22Rv1 (cell line): ENCODE measurements around the gene ACLY.
A peak's percentile ranks its signal among the peaks of the same experiment; 100 is the strongest.
"Not testable (repeated sequence)": the region's sequence is repeated elsewhere in the genome, so short reads cannot be mapped to it uniquely, and the experiment has no call there.

Source experiments
- H3K27ac ChIP-seq: fragments of 450-650 bp; 2 replicates; pipeline ENCODE4 v1.5.1; 2017
- ZFX ChIP-seq: fragments of 450-650 bp; IDR thresholded peaks from 2 replicates; pipeline ENCODE4 v1.6.1; 2017; ENCODE audit warnings: antibody characterized with exemption, borderline replicate concordance
- TF ChIP-seq, protein P1 (sequence below): fragments of 450-650 bp; IDR thresholded peaks from 2 replicates; pipeline ENCODE4 v1.5.1; 2017; ENCODE audit warnings: mild to moderate bottlenecking

ACLY gene

DNA sequence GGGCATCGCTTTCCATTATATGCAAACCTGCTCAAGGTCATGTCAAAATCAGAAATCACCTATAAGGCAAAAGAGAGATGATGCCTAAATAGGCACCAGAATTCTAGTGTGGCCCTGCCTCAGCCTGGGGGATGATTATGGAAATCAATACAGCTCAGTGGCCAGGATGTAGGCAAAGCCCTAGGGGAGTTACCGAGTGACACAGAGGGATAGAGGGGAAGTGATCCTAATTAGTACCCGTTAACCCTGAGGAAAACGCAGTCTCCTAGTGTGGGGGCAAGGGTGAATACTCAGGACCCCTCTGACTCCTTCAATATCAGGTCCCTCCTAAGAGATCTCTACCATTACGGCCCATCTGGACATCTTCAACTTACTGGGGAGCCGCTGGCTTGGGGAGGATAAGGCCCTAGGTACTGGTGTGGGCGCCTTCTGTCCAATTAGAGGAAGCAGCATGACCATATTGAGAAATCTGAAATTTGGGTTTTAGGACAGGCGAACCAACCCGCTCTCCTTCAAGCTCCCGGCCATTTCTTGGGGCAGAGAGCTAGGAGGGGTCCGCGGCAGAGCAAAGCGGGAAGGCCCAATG is 83.4 kb downstream of the ACLY start:
- TF ChIP-seq ZFX = no peak
- TF ChIP-seq, protein P1, sequence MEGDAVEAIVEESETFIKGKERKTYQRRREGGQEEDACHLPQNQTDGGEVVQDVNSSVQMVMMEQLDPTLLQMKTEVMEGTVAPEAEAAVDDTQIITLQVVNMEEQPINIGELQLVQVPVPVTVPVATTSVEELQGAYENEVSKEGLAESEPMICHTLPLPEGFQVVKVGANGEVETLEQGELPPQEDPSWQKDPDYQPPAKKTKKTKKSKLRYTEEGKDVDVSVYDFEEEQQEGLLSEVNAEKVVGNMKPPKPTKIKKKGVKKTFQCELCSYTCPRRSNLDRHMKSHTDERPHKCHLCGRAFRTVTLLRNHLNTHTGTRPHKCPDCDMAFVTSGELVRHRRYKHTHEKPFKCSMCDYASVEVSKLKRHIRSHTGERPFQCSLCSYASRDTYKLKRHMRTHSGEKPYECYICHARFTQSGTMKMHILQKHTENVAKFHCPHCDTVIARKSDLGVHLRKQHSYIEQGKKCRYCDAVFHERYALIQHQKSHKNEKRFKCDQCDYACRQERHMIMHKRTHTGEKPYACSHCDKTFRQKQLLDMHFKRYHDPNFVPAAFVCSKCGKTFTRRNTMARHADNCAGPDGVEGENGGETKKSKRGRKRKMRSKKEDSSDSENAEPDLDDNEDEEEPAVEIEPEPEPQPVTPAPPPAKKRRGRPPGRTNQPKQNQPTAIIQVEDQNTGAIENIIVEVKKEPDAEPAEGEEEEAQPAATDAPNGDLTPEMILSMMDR = no peak
- H3K27ac ChIP-seq = peak overlapping the region; percentile 43

DNA sequence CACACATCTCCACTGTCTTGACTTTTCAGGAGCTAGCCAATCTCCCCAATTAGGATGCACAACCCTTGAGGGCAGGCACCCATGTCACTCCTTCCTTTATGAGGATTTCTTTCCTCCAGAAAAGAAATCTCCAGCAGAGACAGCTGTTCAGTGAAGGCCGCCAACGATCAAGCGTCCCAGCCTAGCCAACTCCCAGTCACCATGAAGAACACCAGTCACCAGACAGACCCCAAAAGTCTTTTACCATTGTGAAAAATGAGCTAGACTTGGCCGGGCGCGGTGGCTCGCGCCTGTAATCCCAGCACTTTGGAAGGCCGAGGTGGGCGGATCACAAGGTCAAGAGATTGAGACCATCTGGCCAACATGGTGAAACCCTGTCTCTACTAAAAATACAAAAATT is 88.8 kb downstream of the ACLY start:
- not testable (repeated sequence) for H3K27ac ChIP-seq

- no peak overlapping the region for H3K27ac ChIP-seq
- TF ChIP-seq ZFX = no peak
- TF ChIP-seq, protein P1 = no peak
Observed at GRCh38 chr17:41825175-41825845, 93.4 kb downstream of the ACLY start.

GRCh38 chr17:41824086-41824485 is 94.7 kb downstream of the ACLY start:
- no peak for TF ChIP-seq ZFX
- TF ChIP-seq, protein P1 = no peak
- no peak overlapping the region for H3K27ac ChIP-seq

GRCh38 chr17:41823580-41823979 is 95.2 kb downstream of the ACLY start:
- no peak overlapping the region for H3K27ac ChIP-seq
- TF ChIP-seq, protein P1 = no peak
- no peak for TF ChIP-seq ZFX

GRCh38 chr17:41823141-41823524 is 95.6 kb downstream of the ACLY start:
- H3K27ac ChIP-seq = no peak overlapping the region
- TF ChIP-seq ZFX = no peak
- TF ChIP-seq, protein P1 = no peak

- no peak overlapping the region for H3K27ac ChIP-seq
- TF ChIP-seq, protein P1 = no peak
- TF ChIP-seq ZFX = no peak
Observed at GRCh38 chr17:41822216-41823140, 96.3 kb downstream of the ACLY start.
